GM18517 (cell line): ENCODE measurements around the gene NOS1.
"Not testable (repeated sequence)": the region's sequence is repeated elsewhere in the genome, so short reads cannot be mapped to it uniquely, and the experiment has no call there.

Source experiments
- ATAC-seq: cut with Tn5 transposase; IDR thresholded peaks from one replicate; pipeline ENCODE4 v1.9.1; 2021; ENCODE audit warnings: mild to moderate bottlenecking, moderate library complexity; ENCODE audit not compliant: unreplicated experiment

The NOS1 gene

GRCh38 chr12:117212563-117213190, 148.7 kb downstream of the NOS1 start:
- no peak for ATAC-seq

GRCh38 chr12:117210266-117210918, 151.0 kb downstream of the NOS1 start:
- no peak for ATAC-seq

GRCh38 chr12:117209626-117210025, 151.8 kb downstream of the NOS1 start:
- no peak for ATAC-seq

- no peak for ATAC-seq
Measured at GRCh38 chr12:117208811-117209455, 152.5 kb downstream of the NOS1 start.

- ATAC-seq: no peak
Measured at GRCh38 chr12:117208206-117208605, 153.2 kb downstream of the NOS1 start.

GRCh38 chr12:117207675-117208074, 153.8 kb downstream of the NOS1 start:
- no peak for ATAC-seq

GRCh38 chr12:117202556-117202955, 158.9 kb downstream of the NOS1 start:
- ATAC-seq: no peak

GRCh38 chr12:117202033-117202432, 159.4 kb downstream of the NOS1 start:
- no peak for ATAC-seq

GRCh38 chr12:117199956-117200744, 161.3 kb downstream of the NOS1 start:
- not testable (repeated sequence) for ATAC-seq

- not testable (repeated sequence) for ATAC-seq
Measured at GRCh38 chr12:117196334-117196733, 165.1 kb downstream of the NOS1 start.

GRCh38 chr12:117195027-117195426, 166.4 kb downstream of the NOS1 start:
- not testable (repeated sequence) for ATAC-seq

GRCh38 chr12:117193903-117194302, 167.5 kb downstream of the NOS1 start:
- ATAC-seq: no peak

- ATAC-seq: not testable (repeated sequence)
Measured at GRCh38 chr12:117192581-117192980, 168.8 kb downstream of the NOS1 start.

GRCh38 chr12:117192057-117192456, 169.4 kb downstream of the NOS1 start:
- no peak for ATAC-seq

- peak; percentile 93 for ATAC-seq
Measured at GRCh38 chr12:117190210-117190781, 171.1 kb downstream of the NOS1 start, which contains the start of gene FBXO21. FBXO21 (minus strand) TSS chr12:117190470; CDS start chr12:117190456, 14 bp downstream.

GRCh38 chr12:117189725-117190209, 171.7 kb downstream of the NOS1 start:
- ATAC-seq: peak; percentile 26

- ATAC-seq: no peak
Measured at GRCh38 chr12:117188961-117189724, 172.3 kb downstream of the NOS1 start.

- ATAC-seq: no peak
Measured at GRCh38 chr12:117188121-117188665, 173.2 kb downstream of the NOS1 start.

- ATAC-seq: no peak
Measured at GRCh38 chr12:117187421-117187820, 174.0 kb downstream of the NOS1 start.

- ATAC-seq: no peak
Measured at GRCh38 chr12:117182866-117183265, 178.6 kb downstream of the NOS1 start.
